Gastrocnemius medialis (tissue), 4 donors: ENCODE results near the gene FLNB.

Source experiments
- POLR2A ChIP-seq, 2 donors: fragments of 450-650 bp; IDR thresholded peaks; one replicate each; pipeline ENCODE4 v1.6.1; 2017; ENCODE audit warnings: antibody characterized with exemption in 2 of 2, mild to moderate bottlenecking in 2 of 2, moderate library complexity in 2 of 2
- TF ChIP-seq, protein P1 (sequence below), 5 experiments: fragments of 450-650 bp in 3 of 5; fragments of 200-600 bp in 2 of 5; sonication (generic) in 2 of 5; IDR thresholded peaks in 4 of 5; conservative IDR thresholded peaks in 1 of 5; 1 replicate in 4 of 5; 2 replicates in 1 of 5; pipeline ENCODE4 v1.5.1; 2016 to 2019; ENCODE audit warnings: antibody characterized with exemption in 5 of 5, mild to moderate bottlenecking in 3 of 5, moderate library complexity in 3 of 5

DNA sequence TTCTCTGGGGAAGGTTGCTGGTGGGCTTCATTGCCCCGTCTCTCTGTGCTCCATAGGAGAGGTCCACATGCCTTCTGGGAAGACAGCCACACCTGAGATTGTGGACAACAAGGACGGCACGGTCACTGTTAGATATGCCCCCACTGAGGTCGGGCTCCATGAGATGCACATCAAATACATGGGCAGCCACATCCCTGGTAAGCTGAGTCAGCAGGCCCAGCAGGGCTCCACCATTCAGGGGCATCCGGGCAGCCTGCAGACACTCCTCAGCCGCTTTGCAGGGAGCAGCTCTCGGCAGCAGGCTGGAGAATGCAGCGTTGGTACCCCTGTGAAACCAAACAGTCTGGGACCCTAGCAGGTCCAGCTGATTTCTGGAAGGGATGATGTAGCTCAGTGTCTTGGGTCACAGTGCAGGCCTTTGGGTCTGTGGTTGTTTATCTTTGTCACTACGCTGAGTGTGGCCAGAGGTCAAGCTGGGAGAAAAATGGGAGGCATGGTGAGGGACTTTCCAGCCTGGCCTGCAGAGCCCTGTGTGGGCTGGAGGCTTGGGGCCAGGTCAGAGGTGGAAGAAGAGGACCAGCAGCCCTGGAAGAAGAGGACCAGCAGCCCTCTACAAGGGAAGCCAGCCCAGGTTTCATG, 135.3 kb downstream of the FLNB start:
- TF ChIP-seq, protein P1, sequence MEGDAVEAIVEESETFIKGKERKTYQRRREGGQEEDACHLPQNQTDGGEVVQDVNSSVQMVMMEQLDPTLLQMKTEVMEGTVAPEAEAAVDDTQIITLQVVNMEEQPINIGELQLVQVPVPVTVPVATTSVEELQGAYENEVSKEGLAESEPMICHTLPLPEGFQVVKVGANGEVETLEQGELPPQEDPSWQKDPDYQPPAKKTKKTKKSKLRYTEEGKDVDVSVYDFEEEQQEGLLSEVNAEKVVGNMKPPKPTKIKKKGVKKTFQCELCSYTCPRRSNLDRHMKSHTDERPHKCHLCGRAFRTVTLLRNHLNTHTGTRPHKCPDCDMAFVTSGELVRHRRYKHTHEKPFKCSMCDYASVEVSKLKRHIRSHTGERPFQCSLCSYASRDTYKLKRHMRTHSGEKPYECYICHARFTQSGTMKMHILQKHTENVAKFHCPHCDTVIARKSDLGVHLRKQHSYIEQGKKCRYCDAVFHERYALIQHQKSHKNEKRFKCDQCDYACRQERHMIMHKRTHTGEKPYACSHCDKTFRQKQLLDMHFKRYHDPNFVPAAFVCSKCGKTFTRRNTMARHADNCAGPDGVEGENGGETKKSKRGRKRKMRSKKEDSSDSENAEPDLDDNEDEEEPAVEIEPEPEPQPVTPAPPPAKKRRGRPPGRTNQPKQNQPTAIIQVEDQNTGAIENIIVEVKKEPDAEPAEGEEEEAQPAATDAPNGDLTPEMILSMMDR (IDR thresholded peaks at IDR 0.05 in 4 of 5, conservative IDR thresholded peaks at IDR 0.05 in 1 of 5), result no peak
- TF ChIP-seq POLR2A (IDR thresholded peaks at IDR 0.05), result no peak
